ENCODE results near the gene ABL1.
"Not testable (repeated sequence)": the region's sequence is repeated elsewhere in the genome, so short reads cannot be mapped to it uniquely, and the experiment has no call there.

- TF ChIP-seq CTCF (IDR thresholded peaks at IDR 0.05; ENCODE audit: insufficient read depth, low read depth, low read length); EZH2 (IDR thresholded peaks at IDR 0.05; ENCODE audit: insufficient read depth, low read length): not testable (repeated sequence)
These were observed 75.6 kb downstream of the ABL1 start for GRCh38 chr9:130910670-130911069.

Measured in astrocyte (in vitro differentiated cells and primary cell).